ENCODE measurements around the gene COX20.

The COX20 gene

DNA sequence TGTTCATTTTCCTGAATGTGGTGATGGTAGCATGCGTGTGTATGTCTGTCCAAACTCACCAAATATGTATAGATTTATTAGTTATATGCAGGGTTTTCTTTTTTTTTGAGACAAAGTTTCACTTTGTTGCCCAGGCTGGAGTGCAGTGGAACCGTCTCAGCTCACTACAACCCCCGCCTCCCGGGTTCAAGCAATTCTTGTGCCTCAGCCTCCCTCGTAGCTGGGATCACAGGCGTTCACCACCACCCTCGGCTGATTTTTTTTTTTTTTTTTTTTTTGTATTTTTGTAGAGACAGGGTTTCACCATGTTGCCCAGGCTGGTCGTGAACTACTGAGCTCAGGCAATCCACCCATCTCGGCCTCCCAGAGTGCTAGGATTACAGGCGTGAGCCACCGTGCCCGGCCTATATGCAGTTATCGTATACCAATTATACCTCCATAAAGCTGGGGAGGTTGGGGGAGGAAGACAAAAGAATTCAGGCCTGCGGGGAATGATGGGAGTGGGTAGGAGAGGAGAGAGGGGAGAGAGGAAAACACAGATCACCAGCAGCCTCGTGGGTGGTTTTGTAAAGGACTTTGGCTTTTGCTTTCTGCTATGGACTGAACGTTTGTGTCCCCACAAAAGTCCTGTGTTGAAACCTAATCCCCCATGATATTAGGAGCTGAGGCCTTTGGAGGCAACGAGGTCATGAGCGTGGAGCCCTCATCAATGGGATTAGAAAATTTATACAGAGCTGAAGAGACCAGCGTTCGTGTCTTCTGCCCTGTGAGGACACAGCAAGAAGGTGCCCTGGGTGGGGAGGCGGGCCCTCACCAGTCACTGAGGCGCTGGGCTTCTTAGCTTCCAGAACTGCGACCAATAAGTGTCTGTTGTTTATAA lies 33.3 kb downstream of the COX20 start:
- no peak for ATAC-seq
- no peak overlapping the region for H3K4me3 Mint-ChIP-seq
- H3K36me3 Mint-ChIP-seq: peaks cover 5% of the 10 kb centered on the region
- peaks cover 8% of the 10 kb centered on the region for H3K4me1 Mint-ChIP-seq
- no peaks in the 10 kb centered on the region for H3K27me3 Mint-ChIP-seq
- no peak overlapping the region for H3K27ac Mint-ChIP-seq
- no peaks in the 10 kb centered on the region for H3K9me3 Mint-ChIP-seq

DNA sequence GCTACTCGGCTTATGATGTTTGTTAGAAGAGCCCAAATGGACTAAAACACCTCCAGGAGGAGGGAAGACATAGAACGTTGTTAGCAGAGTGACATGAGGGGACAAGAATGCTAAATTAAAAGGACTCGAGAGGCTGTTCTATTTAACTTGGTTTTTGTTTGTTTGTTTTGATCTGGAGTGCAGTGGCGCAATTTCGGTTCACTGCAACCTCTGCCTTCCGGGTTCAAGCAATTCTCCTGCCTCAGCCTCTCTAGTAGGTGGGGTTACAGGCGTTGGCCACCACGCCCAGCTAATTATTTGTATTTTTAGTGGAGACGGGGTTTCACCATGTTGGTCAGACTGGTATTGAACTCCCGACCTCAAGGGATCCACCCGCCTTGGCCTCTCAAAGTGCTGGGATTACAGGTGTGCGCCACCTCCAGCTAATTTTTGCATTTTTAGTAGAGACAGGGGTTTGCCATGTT lies 33.9 kb downstream of the COX20 start:
- H3K36me3 Mint-ChIP-seq: no peaks in the 10 kb centered on the region
- no peaks in the 10 kb centered on the region for H3K9me3 Mint-ChIP-seq
- no peak overlapping the region for H3K4me3 Mint-ChIP-seq
- ATAC-seq: no peak
- no peak overlapping the region for H3K27ac Mint-ChIP-seq
- H3K27me3 Mint-ChIP-seq: no peaks in the 10 kb centered on the region
- peaks cover 8% of the 10 kb centered on the region for H3K4me1 Mint-ChIP-seq

DNA sequence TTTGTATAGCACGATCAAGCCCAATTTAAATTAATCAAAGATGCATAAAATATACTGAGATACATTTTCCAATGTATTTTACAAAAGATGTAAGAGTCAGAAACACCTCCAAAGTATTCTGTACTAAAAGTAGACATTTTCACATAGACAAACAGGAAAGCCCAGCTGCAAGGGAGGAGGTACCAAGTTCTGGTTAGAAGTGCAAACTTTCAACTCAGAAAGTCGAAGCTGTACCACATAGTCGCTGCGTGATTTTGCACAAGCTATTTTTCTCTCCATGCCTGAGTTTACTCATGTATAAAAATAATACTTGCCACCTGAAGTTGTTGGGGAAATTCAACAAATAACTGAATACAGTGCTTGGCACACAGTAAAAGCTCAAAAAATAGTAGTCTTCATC lies 34.5 kb downstream of the COX20 start:
- Mint-ChIP-seq H3K9me3 (no peaks in the 10 kb centered on the region), H3K27me3 (no peaks in the 10 kb centered on the region), H3K4me3 (no peak overlapping the region), H3K4me1 (peaks cover 5% of the 10 kb centered on the region), H3K36me3 (no peaks in the 10 kb centered on the region), H3K27ac (no peak overlapping the region)
- ATAC-seq: no peak

DNA sequence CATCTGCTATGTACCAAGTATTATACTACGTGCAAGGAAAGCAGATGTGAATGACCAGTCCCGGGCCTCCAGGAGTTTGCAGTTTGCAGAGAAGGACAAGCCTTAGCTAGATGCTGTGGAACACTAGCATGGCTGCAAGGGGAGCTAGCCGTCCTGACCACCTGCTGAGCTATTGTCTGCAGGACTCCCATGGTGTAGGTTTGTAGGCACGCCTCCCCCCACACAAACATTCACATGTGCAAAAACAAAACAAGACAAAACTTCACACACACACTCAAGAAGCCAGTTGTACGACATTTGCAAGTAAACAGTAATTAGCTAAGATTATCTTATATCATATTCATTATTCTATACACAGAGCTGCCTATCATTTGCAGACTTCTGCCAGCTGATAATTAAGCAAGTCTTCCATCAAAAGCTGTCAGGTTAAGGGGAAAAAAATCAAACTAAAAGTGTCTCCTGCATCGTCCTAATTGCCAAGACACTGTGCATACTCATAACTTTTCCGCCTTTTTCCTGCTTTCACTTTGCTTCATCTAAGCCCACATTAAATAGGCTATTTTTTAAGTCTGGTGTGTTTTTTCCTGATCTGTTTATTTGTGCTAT lies 39.6 kb downstream of the COX20 start:
- Mint-ChIP-seq H3K9me3 (no peaks in the 10 kb centered on the region), H3K27ac (no peak overlapping the region), H3K4me3 (no peak overlapping the region), H3K36me3 (no peaks in the 10 kb centered on the region), H3K27me3 (no peaks in the 10 kb centered on the region), H3K4me1 (no peaks in the 10 kb centered on the region)
- ATAC-seq: no peak

DNA sequence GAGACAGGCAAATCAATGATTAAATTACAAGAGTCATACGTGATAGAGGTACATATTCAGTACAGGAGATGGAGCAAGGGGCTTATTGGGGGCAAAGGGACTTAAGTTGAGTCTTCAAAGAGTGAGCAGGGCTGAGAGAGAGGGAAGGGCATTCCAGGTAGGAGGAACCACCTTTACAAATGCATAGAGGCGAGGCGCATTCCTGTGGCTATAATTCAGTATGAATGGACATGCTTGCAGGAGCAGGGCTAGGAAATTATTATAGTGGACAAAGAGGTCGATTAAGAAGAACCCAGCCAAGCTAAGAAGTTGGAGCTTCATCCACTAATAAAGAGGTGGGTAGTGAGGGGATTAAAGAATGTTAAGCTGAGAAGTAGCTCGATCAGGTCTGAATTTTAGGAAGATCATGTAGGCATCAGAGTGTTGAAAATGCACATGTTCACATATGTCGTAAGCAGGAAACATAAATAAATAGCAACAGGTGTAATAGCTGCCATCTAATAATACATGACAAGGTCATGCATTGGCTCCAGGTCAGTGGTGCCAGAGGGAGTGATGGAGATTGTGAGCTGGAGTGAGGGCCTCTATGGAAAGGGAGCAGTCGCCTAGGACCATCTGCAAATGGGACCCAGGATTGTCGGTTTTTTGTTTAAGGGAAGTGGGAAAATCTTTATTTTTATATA lies 40.9 kb downstream of the COX20 start:
- Mint-ChIP-seq H3K36me3 (no peaks in the 10 kb centered on the region), H3K27me3 (no peaks in the 10 kb centered on the region), H3K27ac (no peak overlapping the region), H3K4me1 (no peaks in the 10 kb centered on the region), H3K9me3 (no peaks in the 10 kb centered on the region), H3K4me3 (no peak overlapping the region)
- ATAC-seq: no peak

DNA sequence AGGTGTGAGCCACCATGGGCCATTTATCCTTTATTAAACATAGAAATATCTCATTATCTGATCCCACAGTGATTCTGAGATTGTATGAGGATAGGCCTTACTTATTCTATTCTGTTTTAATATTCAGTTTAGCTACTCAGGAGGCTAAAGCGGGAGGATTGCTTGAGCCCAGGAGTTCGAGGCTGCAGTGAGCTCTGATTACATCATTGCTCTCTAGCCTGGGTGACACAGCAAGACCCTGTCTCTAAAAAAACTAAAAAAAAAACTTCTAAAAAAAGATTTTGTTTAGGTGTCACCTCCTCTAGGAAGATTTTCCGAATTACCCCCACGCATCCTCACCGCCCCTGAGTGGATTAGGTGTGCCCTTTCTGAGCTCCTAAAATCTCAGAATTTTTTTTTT lies 43.2 kb downstream of the COX20 start:
- no peak for ATAC-seq
- H3K9me3 Mint-ChIP-seq: no peaks in the 10 kb centered on the region
- H3K4me1 Mint-ChIP-seq: no peaks in the 10 kb centered on the region
- no peak overlapping the region for H3K27ac Mint-ChIP-seq
- no peaks in the 10 kb centered on the region for H3K36me3 Mint-ChIP-seq
- H3K4me3 Mint-ChIP-seq: no peak overlapping the region
- no peaks in the 10 kb centered on the region for H3K27me3 Mint-ChIP-seq

DNA sequence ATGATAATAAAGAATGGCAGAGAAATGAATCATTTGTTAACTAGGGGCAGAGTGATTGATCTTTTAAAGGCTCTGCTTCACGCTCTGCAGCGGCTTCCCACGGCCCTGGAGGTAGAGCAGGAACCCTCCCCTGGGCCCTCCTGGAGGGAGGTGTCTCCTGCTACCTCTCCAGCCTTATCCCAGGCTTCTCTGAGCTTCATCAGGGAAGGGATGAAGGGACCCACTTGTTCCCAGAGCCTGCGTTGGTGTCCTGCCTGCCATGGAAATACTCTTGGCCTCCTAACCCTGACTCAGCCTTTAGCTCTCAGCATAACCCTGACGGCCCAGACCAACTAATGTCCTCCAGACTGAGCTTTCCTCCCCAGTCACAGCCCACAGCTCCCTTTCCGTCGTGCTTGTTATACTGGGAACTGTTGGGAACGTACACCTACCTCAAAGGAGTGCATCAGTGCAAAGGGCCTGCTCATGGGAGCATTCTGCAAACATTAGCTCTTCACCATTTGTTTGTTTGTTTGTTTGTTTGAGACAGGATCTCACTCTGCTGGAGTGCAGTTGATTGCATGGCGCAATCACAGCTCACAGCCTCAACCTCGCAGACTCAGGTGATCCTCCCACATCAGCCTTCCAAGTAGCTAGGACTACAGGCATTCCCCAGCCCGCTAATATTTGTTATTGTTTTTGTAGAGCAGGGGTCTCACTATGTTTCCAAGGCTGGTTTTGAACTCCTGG lies 46.3 kb downstream of the COX20 start:
- Mint-ChIP-seq H3K9me3 (no peaks in the 10 kb centered on the region), H3K4me3 (no peak overlapping the region), H3K36me3 (no peaks in the 10 kb centered on the region), H3K27ac (no peak overlapping the region), H3K27me3 (no peaks in the 10 kb centered on the region), H3K4me1 (no peaks in the 10 kb centered on the region)
- ATAC-seq: no peak

DNA sequence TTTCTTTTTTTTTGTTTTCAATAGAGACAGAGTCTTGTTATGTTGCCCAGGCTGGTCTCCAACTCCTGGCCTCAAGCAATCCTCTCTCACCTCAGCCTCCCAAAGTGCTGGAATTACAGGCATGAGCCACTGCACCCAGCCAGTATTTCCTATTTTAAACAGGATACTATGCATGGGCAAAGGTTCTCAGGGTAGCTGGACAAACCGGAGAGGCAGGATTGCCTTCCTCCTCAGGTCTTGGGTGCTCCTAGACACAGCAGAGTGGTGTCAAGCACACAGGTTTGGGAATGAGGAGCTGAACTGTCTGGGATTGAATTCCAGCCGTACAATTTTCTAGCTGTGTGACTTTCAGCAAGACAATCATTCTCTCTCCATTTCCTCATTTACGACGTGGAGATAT lies 51.8 kb downstream of the COX20 start:
- Mint-ChIP-seq H3K4me3 (no peak overlapping the region), H3K4me1 (no peaks in the 10 kb centered on the region), H3K27ac (no peak overlapping the region), H3K27me3 (no peaks in the 10 kb centered on the region), H3K36me3 (no peaks in the 10 kb centered on the region), H3K9me3 (no peaks in the 10 kb centered on the region)
- no peak for ATAC-seq

DNA sequence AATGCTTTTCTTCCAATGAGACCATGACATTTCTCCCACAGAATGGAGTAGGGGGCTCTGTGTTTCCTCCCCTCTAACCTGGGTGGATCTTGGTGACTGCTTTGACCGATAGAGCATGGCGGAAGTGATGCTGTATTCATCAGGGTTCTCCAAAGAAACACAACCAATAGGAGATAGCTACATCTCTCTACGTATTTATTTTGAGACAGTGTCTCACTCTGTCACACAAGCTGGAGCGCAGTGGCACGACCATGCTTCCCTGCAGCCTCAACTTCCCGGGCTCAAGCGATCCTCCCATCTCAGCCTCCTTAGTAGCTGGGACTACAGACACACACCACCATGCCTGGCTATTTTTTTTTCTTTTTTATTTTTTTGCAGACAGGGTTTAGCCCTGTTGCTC lies 58.4 kb downstream of the COX20 start:
- H3K4me1 Mint-ChIP-seq: no peaks in the 10 kb centered on the region
- no peak for ATAC-seq
- no peak overlapping the region for H3K27ac Mint-ChIP-seq
- H3K27me3 Mint-ChIP-seq: no peaks in the 10 kb centered on the region
- H3K9me3 Mint-ChIP-seq: no peaks in the 10 kb centered on the region
- H3K36me3 Mint-ChIP-seq: no peaks in the 10 kb centered on the region
- H3K4me3 Mint-ChIP-seq: no peak overlapping the region

All from stimulated activated memory B cell treated with anti-CD40 and anti-IgM and Interleukin-4, amounts not matched to agents 10 μg/mL and 1 μg/mL and 100 μg/mL, for 72 hours (primary cell).